GM12873 (cell line): ENCODE data around the gene NOS1AP.

Experiments
- CTCF ChIP-seq: IDR thresholded peaks from 2 replicates; pipeline ENCODE4 v1.5.1; 2012; ENCODE audit warnings: low read depth, mild to moderate bottlenecking, moderate library complexity, low read length, control low read depth; ENCODE audit not compliant: insufficient read depth; ENCODE audit errors: missing control alignments

The NOS1AP gene

GRCh38 chr1:162145966-162146696 lies 76.6 kb downstream of the NOS1AP start:
- no peak for TF ChIP-seq CTCF

GRCh38 chr1:162147760-162148159 lies 78.3 kb downstream of the NOS1AP start:
- TF ChIP-seq CTCF, result no peak

- no peak for TF ChIP-seq CTCF
Observed at GRCh38 chr1:162150112-162150511, 80.6 kb downstream of the NOS1AP start.

- no peak for TF ChIP-seq CTCF
Observed at GRCh38 chr1:162151900-162152829, 82.7 kb downstream of the NOS1AP start.

GRCh38 chr1:162153374-162153773 lies 83.9 kb downstream of the NOS1AP start:
- TF ChIP-seq CTCF, result no peak

- TF ChIP-seq CTCF, result no peak
Observed at GRCh38 chr1:162157469-162157868, 88.0 kb downstream of the NOS1AP start.

- TF ChIP-seq CTCF, result no peak
Observed at GRCh38 chr1:162158624-162159271, 89.3 kb downstream of the NOS1AP start.
